ENCODE measurements around the gene CAV1. TPM values are rescaled to one million over a fixed set of nuclear protein-coding genes. Genes with fewer than 3 reads are reported as not detected.

CAV1 gene
- total and polyA plus RNA-seq, 3 donors from 2014 or later = 33.1 to 84.2 (median 39.9) TPM

- H3K27ac ChIP-seq = peak within 1 kb of the TSS; percentile 64 to 93
- peaks cover 11% of the 10 kb centered on the region for H3K4me1 ChIP-seq
- WGBS, 2 donors = 3 to 22% methylated on average over 3 to 85 of the region's 86 CpGs
- H3K9me3 ChIP-seq = no peaks in the 10 kb centered on the region
- H3K27me3 ChIP-seq = no peaks in the 10 kb centered on the region
- H3K4me3 ChIP-seq = peak within 1 kb of the TSS; percentile 78 to 82
- no peak for TF ChIP-seq POLR2A (IDR thresholded peaks at IDR 0.05)
- no peak for TF ChIP-seq CTCF (IDR thresholded peaks at IDR 0.05)
- DNase-seq = peak; percentile 62
- intact Hi-C loops (cut with DNase I; ENCODE audit: low total_unique reads) = no loop called here
- H3K36me3 ChIP-seq (ENCODE audit: low read depth, missing control alignments) = no peaks in the 10 kb centered on the region
Observed at GRCh38 chr7:116499168-116500077, 25.4 kb upstream of the CAV1 start, which contains the start of gene CAV2. Gene CAV2 (plus strand): TSS chr7:116499738. CDS start chr7:116499782, 44 bp downstream.

GRCh38 chr7:116500078-116500853, 24.6 kb upstream of the CAV1 start:
- TF ChIP-seq CTCF (IDR thresholded peaks at IDR 0.05) = no peak
- H3K27me3 ChIP-seq = no peaks in the 10 kb centered on the region
- no peaks in the 10 kb centered on the region for H3K36me3 ChIP-seq (ENCODE audit: low read depth, missing control alignments)
- no peaks in the 10 kb centered on the region for H3K9me3 ChIP-seq
- H3K4me1 ChIP-seq = peaks cover 11% of the 10 kb centered on the region
- intact Hi-C loops (cut with DNase I; ENCODE audit: low total_unique reads) = no loop called here
- DNase-seq = peak; percentile 49
- peak overlapping the region; percentile 78 to 82 for H3K4me3 ChIP-seq
- 3% methylated on average over 17 to 36 of the region's 36 CpGs for WGBS, 2 donors
- peak overlapping the region; percentile 64 to 93 for H3K27ac ChIP-seq

GRCh38 chr7:116501425-116502167, 23.2 kb upstream of the CAV1 start:
- TF ChIP-seq CTCF (IDR thresholded peaks at IDR 0.05) (no peak), POLR2A (IDR thresholded peaks at IDR 0.05) (no peak)
- H3K9me3 ChIP-seq = no peaks in the 10 kb centered on the region
- WGBS, 2 donors = 42 to 54% methylated on average over 5 of the region's 5 CpGs
- intact Hi-C loops (cut with DNase I; ENCODE audit: low total_unique reads) = no loop called here
- H3K4me3 ChIP-seq = peak overlapping the region in 1 of 2 donors; percentile 82
- H3K27ac ChIP-seq = peak overlapping the region; percentile 64 to 93
- peaks cover 11% of the 10 kb centered on the region for H3K4me1 ChIP-seq
- no peaks in the 10 kb centered on the region for H3K36me3 ChIP-seq (ENCODE audit: low read depth, missing control alignments)
- DNase-seq = no peak
- H3K27me3 ChIP-seq = no peaks in the 10 kb centered on the region

- Histone ChIP-seq H3K9me3 (no peaks in the 10 kb centered on the region), H3K27me3 (no peaks in the 10 kb centered on the region), H3K27ac (peak overlapping the region in 1 of 2 donors; percentile 93), H3K4me1 (peaks cover 11% of the 10 kb centered on the region), H3K36me3 (ENCODE audit: low read depth, missing control alignments) (no peaks in the 10 kb centered on the region), H3K4me3 (no peak overlapping the region)
- intact Hi-C loops (cut with DNase I; ENCODE audit: low total_unique reads) = no loop called here
- no peak for TF ChIP-seq POLR2A (IDR thresholded peaks at IDR 0.05)
- TF ChIP-seq CTCF (IDR thresholded peaks at IDR 0.05) = no peak
- no peak for DNase-seq
- 73 to 77% methylated on average over 2 of the region's 2 CpGs for WGBS, 2 donors
Observed at GRCh38 chr7:116502201-116503096, 22.4 kb upstream of the CAV1 start.

All from testis (tissue), 3 donors.